ENCODE results near the gene ACTL10. TPM values are rescaled to one million over a fixed set of nuclear protein-coding genes. Genes with fewer than 3 reads are reported as not detected.
A peak's percentile ranks its signal among the peaks of the same experiment; 100 is the strongest.

ACTL10 gene
- total RNA-seq, 2 donors from 2014 or later = 1.7 to 4.3 TPM

DNA sequence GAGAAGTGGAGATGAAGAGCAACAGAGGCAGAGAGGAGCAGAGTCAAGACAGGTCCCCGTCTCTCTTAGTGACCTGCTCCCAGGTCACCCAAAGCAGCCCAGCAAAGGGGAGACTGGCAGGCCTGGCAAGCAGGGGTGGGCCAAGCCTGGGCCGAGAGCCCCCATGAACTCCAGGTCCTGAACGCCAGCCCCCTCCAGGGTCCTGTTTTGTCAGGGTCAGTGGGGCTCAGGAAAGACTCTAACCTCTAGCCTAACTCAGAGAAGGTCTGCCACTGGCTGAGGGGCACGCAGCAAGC is 6.3 kb downstream of the ACTL10 start:
- no peaks in the 10 kb centered on the region for H3K36me3 Mint-ChIP-seq
- H3K27ac Mint-ChIP-seq = peak overlapping the region; percentile 29 to 58
- H3K4me3 Mint-ChIP-seq = peak overlapping the region; percentile 98
- peaks cover 22% of the 10 kb centered on the region in 2 donors for H3K4me1 Mint-ChIP-seq (ENCODE audit: low read depth in 2 of 2)
- H3K27me3 Mint-ChIP-seq = no peaks in the 10 kb centered on the region
- DNase-seq (ENCODE audit: low spot score) = no peak
- H3K9me3 Mint-ChIP-seq = no peaks in the 10 kb centered on the region
- no peak for ATAC-seq

- Mint-ChIP-seq H3K27ac (peak overlapping the region; percentile 29 to 58), H3K9me3 (no peaks in the 10 kb centered on the region), H3K36me3 (no peaks in the 10 kb centered on the region), H3K4me1 (ENCODE audit: low read depth in 2 of 2) (peaks cover 18 to 23% of the 10 kb centered on the region in 2 donors), H3K4me3 (peak overlapping the region; percentile 98), H3K27me3 (no peaks in the 10 kb centered on the region)
- ATAC-seq = peak in 1 of 2 donors; percentile 69
- DNase-seq (ENCODE audit: low spot score) = no peak
Observed at GRCh38 chr20:33673410-33674293, 6.9 kb downstream of the ACTL10 start.

DNA sequence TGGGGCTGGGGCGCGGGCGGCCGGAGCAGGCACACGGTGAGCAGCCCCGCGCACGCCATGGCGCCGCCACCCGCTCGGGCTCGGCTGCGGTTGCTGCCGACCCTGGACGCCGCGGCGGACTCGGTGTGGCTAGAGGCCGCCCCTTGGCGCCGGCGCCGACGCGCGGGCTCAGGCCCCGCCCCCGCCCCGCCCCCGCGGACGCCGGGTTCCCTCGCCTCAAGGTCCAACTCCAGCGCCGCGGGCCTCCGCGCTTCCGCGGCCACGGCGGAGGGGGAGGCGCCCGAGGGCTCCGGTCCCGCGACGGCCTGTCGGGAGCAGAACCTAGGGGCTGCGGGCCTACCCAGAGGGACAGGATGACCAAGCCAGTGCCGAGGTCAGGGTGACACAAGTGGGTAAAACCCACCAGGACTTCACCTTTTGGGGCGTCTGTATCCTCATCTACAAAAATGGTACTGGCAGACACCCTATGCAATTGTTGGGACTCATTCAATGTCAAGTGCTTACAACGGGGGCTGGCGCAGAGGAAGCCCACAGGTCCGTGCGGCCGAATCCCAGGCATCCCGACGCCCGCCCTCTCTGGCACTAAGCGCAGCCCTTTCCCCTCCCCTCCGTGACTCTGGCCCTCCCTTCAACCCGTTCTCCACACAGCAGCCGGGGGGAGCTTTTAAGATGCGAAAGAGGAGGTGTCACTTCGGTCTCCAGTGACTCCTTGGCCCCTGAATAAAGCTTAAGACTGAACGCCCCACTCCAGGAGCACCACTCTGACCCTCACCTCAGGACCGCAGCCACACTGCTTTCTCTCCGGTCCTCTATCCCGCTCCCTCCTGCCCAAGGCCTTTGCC is 7.8 kb downstream of the ACTL10 start, which contains the start of gene NECAB3:
TSS of gene NECAB3 (minus strand) at position 135 of the 842 bp plus-strand sequence. CDS start at position 59, 76 bp downstream.
- H3K9me3 Mint-ChIP-seq = no peaks in the 10 kb centered on the region
- H3K36me3 Mint-ChIP-seq = no peaks in the 10 kb centered on the region
- no peaks in the 10 kb centered on the region for H3K27me3 Mint-ChIP-seq
- peaks cover 22 to 28% of the 10 kb centered on the region in 2 donors for H3K4me1 Mint-ChIP-seq (ENCODE audit: low read depth in 2 of 2)
- ATAC-seq = peak; percentile 93 to 95
- peak within 1 kb of the TSS; percentile 98 for H3K4me3 Mint-ChIP-seq
- peak within 1 kb of the TSS; percentile 39 to 58 for H3K27ac Mint-ChIP-seq
- peak; percentile 84 for DNase-seq (ENCODE audit: low spot score)

DNA sequence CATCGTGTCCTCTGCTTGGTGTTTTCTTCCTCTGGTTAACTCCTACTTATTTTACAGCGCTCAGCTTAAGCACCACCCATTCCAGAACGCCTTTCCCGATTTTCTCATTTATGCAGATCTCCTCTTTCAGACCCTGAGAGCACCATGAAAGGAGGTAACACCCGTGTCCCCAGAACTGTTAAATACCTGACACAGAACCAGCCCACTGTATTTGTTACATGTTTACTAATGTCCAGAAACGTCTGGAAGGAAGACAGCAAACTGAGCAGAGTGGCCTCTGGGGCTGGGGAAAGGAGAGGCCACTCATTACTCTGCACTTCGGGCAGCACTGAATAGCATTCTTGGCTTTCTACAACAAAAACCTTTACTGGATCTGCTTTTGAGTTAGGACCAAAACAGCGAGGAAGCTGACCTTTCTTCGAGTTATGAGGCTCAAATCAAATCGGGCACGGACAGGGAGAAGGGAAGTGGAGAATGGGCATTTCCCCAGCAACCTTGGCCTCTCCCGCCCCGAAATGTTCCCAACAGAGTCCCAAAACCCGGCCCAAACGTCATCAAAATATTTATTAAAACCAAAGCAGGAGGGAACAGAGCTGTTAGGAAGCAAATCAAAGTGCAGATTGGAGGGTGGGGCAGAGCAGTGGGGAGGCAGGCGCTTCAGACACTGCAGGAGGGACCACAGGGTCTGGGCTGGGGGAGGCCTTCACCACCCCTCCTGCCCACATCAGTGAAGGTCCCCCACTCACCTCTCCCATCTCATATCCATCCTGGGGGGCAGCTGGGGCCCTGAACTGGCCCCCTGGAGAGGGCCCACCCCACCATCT is 8.6 kb downstream of the ACTL10 start:
- Mint-ChIP-seq H3K9me3 (no peaks in the 10 kb centered on the region), H3K36me3 (no peaks in the 10 kb centered on the region), H3K4me1 (ENCODE audit: low read depth in 2 of 2) (peaks cover 23 to 29% of the 10 kb centered on the region in 2 donors), H3K27me3 (no peaks in the 10 kb centered on the region), H3K4me3 (peak overlapping the region; percentile 81), H3K27ac (peak overlapping the region; percentile 39 to 42)
- DNase-seq (ENCODE audit: low spot score) = no peak
- ATAC-seq = no peak

GRCh38 chr20:33676121-33676520 is 9.4 kb downstream of the ACTL10 start:
- DNase-seq (ENCODE audit: low spot score) = no peak
- H3K4me3 Mint-ChIP-seq = no peak overlapping the region
- H3K36me3 Mint-ChIP-seq = no peaks in the 10 kb centered on the region
- no peak overlapping the region for H3K27ac Mint-ChIP-seq
- no peak for ATAC-seq
- H3K27me3 Mint-ChIP-seq = no peaks in the 10 kb centered on the region
- no peaks in the 10 kb centered on the region for H3K9me3 Mint-ChIP-seq
- peaks cover 27 to 37% of the 10 kb centered on the region in 2 donors for H3K4me1 Mint-ChIP-seq (ENCODE audit: low read depth in 2 of 2)

DNA sequence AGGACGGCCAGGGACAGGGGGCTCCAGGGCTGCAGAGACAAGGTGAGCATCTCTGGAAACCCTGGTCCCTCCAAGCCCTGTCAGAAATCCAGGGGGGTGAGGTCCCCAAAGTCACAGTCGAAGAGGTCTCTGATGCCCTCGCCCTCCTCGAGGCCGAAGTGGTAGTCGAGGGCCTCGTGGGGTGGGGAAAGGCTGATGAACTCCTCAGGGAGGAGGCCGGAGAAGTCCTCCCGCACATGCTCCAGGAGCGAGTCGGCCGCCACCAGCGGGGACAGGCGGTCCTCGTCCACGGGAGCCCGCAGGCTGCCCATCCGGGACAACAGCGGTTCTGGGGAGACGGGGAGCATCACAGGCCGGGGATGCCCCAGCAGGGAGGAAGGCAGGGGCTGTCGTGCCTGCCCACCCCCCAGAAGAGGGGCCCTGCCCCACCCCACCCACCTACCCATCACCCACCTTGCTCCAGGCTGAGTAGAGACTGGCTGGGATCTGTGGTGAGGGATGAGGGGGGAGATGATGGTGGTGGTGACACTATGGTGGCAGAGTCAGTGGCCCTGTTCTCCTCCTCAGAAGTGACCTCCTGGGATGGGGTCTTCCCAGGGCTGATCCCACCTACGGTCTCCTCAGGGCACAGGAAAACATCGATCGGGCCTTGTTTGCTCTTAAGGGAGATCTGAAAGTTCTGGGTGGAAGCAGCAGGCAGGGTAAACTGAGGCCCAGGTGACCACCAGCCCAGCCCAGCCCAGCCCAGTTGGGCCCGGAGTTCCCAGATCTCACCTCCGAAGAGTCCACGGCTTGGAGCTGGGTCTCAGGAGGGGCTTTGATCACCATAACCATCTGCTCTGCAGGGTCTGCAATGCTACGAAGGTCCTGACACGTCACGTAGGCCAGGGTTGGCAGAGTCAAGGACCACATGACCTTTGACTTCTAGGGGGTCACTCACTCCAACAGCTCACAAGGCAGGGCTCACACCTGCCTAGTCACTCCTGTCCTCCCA is 10.2 kb downstream of the ACTL10 start:
- no peak for ATAC-seq
- no peak overlapping the region for H3K27ac Mint-ChIP-seq
- H3K27me3 Mint-ChIP-seq = no peaks in the 10 kb centered on the region
- H3K36me3 Mint-ChIP-seq = no peaks in the 10 kb centered on the region
- no peak for DNase-seq (ENCODE audit: low spot score)
- peaks cover 31 to 43% of the 10 kb centered on the region in 2 donors for H3K4me1 Mint-ChIP-seq (ENCODE audit: low read depth in 2 of 2)
- H3K4me3 Mint-ChIP-seq = no peak overlapping the region
- no peaks in the 10 kb centered on the region for H3K9me3 Mint-ChIP-seq

- peaks cover 31 to 40% of the 10 kb centered on the region in 2 donors for H3K4me1 Mint-ChIP-seq (ENCODE audit: low read depth in 2 of 2)
- H3K36me3 Mint-ChIP-seq = no peaks in the 10 kb centered on the region
- DNase-seq (ENCODE audit: low spot score) (no peak), ATAC-seq (no peak)
- H3K27me3 Mint-ChIP-seq = no peaks in the 10 kb centered on the region
- no peaks in the 10 kb centered on the region for H3K9me3 Mint-ChIP-seq
- H3K27ac Mint-ChIP-seq = peak overlapping the region in 1 of 2 donors; percentile 63
- H3K4me3 Mint-ChIP-seq = no peak overlapping the region
Observed at GRCh38 chr20:33677991-33678702, 11.4 kb downstream of the ACTL10 start.

DNA sequence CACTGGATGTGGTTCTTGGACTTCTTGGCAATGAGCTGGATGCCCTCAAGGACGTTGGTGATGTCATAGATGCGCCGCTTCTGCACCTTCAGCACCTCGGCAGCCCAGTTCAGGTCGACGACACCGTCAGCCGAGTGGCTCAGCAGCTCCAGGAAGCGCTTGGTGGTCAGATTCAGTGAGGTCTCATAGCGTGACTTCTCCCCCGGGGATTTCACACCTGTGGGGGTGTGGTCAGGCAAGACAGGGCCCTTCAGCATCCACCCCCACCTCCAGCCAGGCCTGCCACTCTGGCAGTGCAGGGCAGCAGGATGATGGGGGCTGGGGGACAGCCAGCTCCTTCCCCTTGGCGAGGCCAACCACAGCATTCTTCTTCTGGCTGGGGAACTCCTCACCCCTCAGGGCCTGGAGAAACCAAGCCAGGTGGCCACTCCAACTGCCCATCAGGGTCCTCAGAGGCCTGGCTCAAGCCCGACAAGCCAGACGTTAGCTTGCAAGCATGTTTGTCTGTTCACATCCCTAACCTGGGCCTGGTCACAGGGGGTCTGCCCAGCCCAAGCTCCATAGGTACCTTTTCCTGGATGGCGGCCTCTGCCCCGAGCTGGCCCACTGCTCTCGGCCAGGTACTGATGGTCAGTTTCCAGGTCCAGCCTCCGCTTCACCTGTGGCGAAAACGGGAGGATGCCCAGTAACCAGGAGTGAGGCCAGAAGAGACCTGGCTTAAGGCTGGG is 13.2 kb downstream of the ACTL10 start:
- no peak overlapping the region for H3K4me3 Mint-ChIP-seq
- H3K27ac Mint-ChIP-seq = peak overlapping the region in 1 of 2 donors; percentile 23
- no peaks in the 10 kb centered on the region for H3K9me3 Mint-ChIP-seq
- no peak for DNase-seq (ENCODE audit: low spot score)
- no peaks in the 10 kb centered on the region for H3K27me3 Mint-ChIP-seq
- peak; percentile 62 to 67 for ATAC-seq
- peaks cover 29 to 36% of the 10 kb centered on the region in 2 donors for H3K4me1 Mint-ChIP-seq (ENCODE audit: low read depth in 2 of 2)
- no peaks in the 10 kb centered on the region for H3K36me3 Mint-ChIP-seq

DNA sequence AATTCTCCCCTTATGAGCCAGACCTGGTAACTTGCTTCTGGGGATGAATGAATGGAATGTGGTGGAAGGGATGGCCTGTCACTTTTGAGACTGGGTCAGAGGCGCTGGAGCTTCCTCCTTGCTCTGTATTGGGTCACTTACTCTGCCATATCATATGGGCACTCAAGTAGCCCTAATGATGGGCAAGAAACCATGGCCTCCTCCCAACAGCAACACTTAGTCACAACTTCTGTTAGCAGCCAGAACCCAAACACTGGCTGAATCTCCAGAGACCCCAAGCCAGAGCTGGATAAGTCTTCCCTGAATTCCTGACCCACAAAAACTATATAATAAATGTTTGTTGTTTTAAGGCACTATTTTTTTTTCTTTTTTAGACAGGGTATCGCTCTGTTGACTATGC is 13.9 kb downstream of the ACTL10 start:
- H3K4me3 Mint-ChIP-seq = peak overlapping the region; percentile 38
- H3K36me3 Mint-ChIP-seq = no peaks in the 10 kb centered on the region
- peaks cover 30 to 32% of the 10 kb centered on the region in 2 donors for H3K4me1 Mint-ChIP-seq (ENCODE audit: low read depth in 2 of 2)
- peak overlapping the region in 1 of 2 donors; percentile 23 for H3K27ac Mint-ChIP-seq
- no peaks in the 10 kb centered on the region for H3K27me3 Mint-ChIP-seq
- DNase-seq (ENCODE audit: low spot score) (no peak), ATAC-seq (no peak)
- no peaks in the 10 kb centered on the region for H3K9me3 Mint-ChIP-seq

DNA sequence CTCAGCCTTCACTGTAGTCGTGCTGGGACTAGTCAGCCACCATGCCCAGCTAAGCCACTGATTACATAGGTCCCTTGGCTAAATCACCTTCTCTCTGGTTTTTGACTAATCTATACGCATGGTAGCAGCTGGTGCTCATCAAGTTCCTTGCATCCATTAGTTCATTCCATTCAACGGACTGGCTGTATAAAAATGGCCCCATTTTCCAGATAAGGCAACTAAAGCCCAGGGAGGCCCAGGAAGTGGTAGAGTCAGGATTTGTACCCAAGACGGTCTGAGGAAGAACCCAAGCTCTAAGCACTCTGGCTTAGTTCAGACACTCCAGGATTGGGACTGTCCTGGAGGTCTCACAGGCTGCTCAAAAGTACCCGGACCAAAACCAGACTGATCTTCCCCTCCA is 14.5 kb downstream of the ACTL10 start:
- DNase-seq (ENCODE audit: low spot score) (no peak), ATAC-seq (no peak)
- Mint-ChIP-seq H3K36me3 (no peaks in the 10 kb centered on the region), H3K4me3 (peak overlapping the region; percentile 58), H3K9me3 (no peaks in the 10 kb centered on the region), H3K4me1 (ENCODE audit: low read depth in 2 of 2) (peaks cover 30 to 32% of the 10 kb centered on the region in 2 donors), H3K27ac (peak overlapping the region in 1 of 2 donors; percentile 21), H3K27me3 (no peaks in the 10 kb centered on the region)

DNA sequence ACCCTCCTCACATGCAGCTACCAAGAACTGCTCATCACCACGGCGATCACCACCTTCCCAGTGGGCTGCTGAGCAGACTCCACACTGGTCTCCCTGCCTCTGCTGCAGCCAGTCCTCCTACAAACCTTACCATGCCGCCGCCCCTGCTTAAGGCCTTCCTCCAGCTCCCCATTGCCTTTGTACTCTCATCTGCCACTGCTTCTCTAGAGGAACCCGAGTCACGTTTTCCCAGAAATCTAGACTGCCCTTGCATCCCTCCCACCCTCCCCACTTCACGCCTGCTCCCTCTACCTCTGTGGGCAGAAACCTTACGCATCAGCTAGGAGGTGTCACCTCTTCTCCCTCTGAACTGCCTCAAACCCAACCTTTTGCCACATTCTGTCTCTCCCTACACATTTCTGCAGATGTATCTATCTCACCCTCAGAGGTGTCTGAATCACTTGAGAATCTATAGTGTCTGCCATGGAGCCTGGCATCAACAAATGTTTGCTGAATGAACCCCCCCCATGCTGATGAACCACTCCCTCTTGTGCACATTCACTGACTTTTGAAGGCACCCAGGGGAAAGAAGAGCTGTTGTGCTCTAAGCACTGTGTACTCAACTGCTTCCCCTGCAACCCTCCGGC is 15.1 kb downstream of the ACTL10 start:
- Mint-ChIP-seq H3K27me3 (no peaks in the 10 kb centered on the region), H3K36me3 (no peaks in the 10 kb centered on the region), H3K27ac (peak overlapping the region in 1 of 2 donors; percentile 21), H3K4me1 (ENCODE audit: low read depth in 2 of 2) (peaks cover 34 to 37% of the 10 kb centered on the region in 2 donors), H3K4me3 (peak overlapping the region; percentile 58), H3K9me3 (no peaks in the 10 kb centered on the region)
- ATAC-seq (no peak), DNase-seq (ENCODE audit: low spot score) (no peak)

Measured in natural killer cell treated with Interleukin-12 subunit alpha and Interleukin-12 subunit beta and Interleukin-15 and Interleukin-18, amount 100 ng/mL, for 72 hours (primary cell).